Esophagus squamous epithelium (tissue), 4 donors: ENCODE data around the gene ZNF593.

Source experiments
- POLR2A ChIP-seq, 4 donors: fragments of 450-650 bp; IDR thresholded peaks; one replicate each; pipeline ENCODE4 v1.6.1; 2017; ENCODE audit warnings: antibody characterized with exemption in 4 of 4, mild to moderate bottlenecking in 4 of 4, moderate library complexity in 3 of 4
- TF ChIP-seq, protein P1 (sequence below), 6 experiments: fragments of 450-650 bp in 4 of 6; fragments of 200-600 bp in 2 of 6; sonication (generic) in 2 of 6; IDR thresholded peaks; one replicate each; pipeline ENCODE4 v1.5.1; 2016 to 2019; ENCODE audit warnings: antibody characterized with exemption in 6 of 6, mild to moderate bottlenecking in 4 of 6, moderate library complexity in 4 of 6

DNA sequence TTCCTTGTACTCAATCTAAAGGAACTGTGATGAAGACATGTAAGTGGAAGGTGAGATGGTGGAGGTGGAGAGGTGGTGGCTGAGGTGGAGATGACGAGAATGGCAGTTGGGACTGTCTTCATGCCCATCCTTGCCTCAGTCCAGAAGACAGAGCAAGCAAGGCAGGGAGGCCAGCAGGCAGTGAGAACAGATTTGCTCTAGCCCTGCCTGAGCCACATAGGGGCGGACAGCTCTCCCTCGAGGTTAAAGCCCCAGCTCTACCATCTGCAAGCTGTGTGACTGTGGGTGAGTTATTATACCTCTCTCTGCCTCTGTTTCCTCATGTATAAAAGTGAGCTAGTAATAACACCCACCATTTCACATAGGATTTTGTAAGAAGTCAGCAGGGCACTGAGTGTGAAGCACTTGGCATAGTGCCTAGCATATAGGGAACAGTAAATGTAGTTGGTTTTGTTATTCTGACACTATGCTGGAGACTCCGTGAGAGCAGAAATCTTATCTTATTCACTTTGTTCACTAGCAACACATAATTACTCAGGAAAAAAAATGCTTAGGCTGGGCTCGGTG, 15.7 kb upstream of the ZNF593 start:
- TF ChIP-seq, protein P1, sequence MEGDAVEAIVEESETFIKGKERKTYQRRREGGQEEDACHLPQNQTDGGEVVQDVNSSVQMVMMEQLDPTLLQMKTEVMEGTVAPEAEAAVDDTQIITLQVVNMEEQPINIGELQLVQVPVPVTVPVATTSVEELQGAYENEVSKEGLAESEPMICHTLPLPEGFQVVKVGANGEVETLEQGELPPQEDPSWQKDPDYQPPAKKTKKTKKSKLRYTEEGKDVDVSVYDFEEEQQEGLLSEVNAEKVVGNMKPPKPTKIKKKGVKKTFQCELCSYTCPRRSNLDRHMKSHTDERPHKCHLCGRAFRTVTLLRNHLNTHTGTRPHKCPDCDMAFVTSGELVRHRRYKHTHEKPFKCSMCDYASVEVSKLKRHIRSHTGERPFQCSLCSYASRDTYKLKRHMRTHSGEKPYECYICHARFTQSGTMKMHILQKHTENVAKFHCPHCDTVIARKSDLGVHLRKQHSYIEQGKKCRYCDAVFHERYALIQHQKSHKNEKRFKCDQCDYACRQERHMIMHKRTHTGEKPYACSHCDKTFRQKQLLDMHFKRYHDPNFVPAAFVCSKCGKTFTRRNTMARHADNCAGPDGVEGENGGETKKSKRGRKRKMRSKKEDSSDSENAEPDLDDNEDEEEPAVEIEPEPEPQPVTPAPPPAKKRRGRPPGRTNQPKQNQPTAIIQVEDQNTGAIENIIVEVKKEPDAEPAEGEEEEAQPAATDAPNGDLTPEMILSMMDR (IDR thresholded peaks at IDR 0.05), result no peak
- no peak for TF ChIP-seq POLR2A (IDR thresholded peaks at IDR 0.05)
